Measurements from ENCODE around the gene TSPAN7. TPM values are rescaled to one million over a fixed set of nuclear protein-coding genes. Genes with fewer than 3 reads are reported as not detected.
A peak's percentile ranks its signal among the peaks of the same experiment; 100 is the strongest.

TSPAN7 gene
- total RNA-seq, 6 experiments from 2014 or later, result 7.9 to 24.4 (median 15.7) TPM

- intact Hi-C loops (cut with DNase I), result no loop called here
- Histone ChIP-seq H3K4me1 (no peaks in the 10 kb centered on the region), H3K4me3 (peak overlapping the region in 1 of 3 donors; percentile 16), H3K27me3 (no peaks in the 10 kb centered on the region), H3K9me3 (no peaks in the 10 kb centered on the region), H3K27ac (no peak overlapping the region), H3K36me3 (no peaks in the 10 kb centered on the region)
- peak; percentile 31 to 47 (median 42) for ATAC-seq
- 31% methylated on average over 5 of the region's 5 CpGs for WGBS (ENCODE audit: insufficient coverage, low coverage, low lambda C conversion rate, missing lambda C conversion rate)
- no peak for DNase-seq
- TF ChIP-seq POLR2A (IDR thresholded peaks at IDR 0.05), result no peak
- TF ChIP-seq CTCF (IDR thresholded peaks at IDR 0.05), result no peak
Measured at GRCh38 chrX:38563030-38563429, 1.7 kb downstream of the TSPAN7 start.

GRCh38 chrX:38570396-38570795, 9.1 kb downstream of the TSPAN7 start:
- H3K4me1 ChIP-seq, result no peaks in the 10 kb centered on the region
- H3K9me3 ChIP-seq, result no peaks in the 10 kb centered on the region
- no peak overlapping the region for H3K27ac ChIP-seq
- intact Hi-C loops (cut with DNase I), result no loop called here
- H3K4me3 ChIP-seq, result no peak overlapping the region
- 79% methylated on average over 1 of the region's 1 CpG for WGBS (ENCODE audit: insufficient coverage, low coverage, low lambda C conversion rate, missing lambda C conversion rate)
- no peaks in the 10 kb centered on the region for H3K27me3 ChIP-seq
- ATAC-seq (no peak), DNase-seq (no peak)
- TF ChIP-seq CTCF (IDR thresholded peaks at IDR 0.05) (no peak), POLR2A (IDR thresholded peaks at IDR 0.05) (no peak)
- H3K36me3 ChIP-seq, result no peaks in the 10 kb centered on the region

- Histone ChIP-seq H3K4me1 (no peaks in the 10 kb centered on the region), H3K27ac (no peak overlapping the region), H3K4me3 (no peak overlapping the region), H3K36me3 (no peaks in the 10 kb centered on the region), H3K27me3 (no peaks in the 10 kb centered on the region), H3K9me3 (no peaks in the 10 kb centered on the region)
- ATAC-seq (no peak), DNase-seq (no peak)
- intact Hi-C loops (cut with DNase I), result no loop called here
- TF ChIP-seq CTCF (IDR thresholded peaks at IDR 0.05) (no peak), POLR2A (IDR thresholded peaks at IDR 0.05) (no peak)
Measured at GRCh38 chrX:38571058-38571457, 9.7 kb downstream of the TSPAN7 start.

- Histone ChIP-seq H3K27me3 (no peaks in the 10 kb centered on the region), H3K27ac (no peak overlapping the region), H3K9me3 (no peaks in the 10 kb centered on the region), H3K4me3 (no peak overlapping the region), H3K36me3 (no peaks in the 10 kb centered on the region), H3K4me1 (no peaks in the 10 kb centered on the region)
- no peak for DNase-seq
- no peak for ATAC-seq
- 64% methylated on average over 2 of the region's 2 CpGs for WGBS (ENCODE audit: insufficient coverage, low coverage, low lambda C conversion rate, missing lambda C conversion rate)
- intact Hi-C loops (cut with DNase I), result no loop called here
- TF ChIP-seq POLR2A (IDR thresholded peaks at IDR 0.05) (no peak), CTCF (IDR thresholded peaks at IDR 0.05) (no peak)
Measured at GRCh38 chrX:38574858-38575257, 13.5 kb downstream of the TSPAN7 start.

GRCh38 chrX:38575888-38576287, 14.5 kb downstream of the TSPAN7 start:
- Histone ChIP-seq H3K27ac (no peak overlapping the region), H3K9me3 (no peaks in the 10 kb centered on the region), H3K36me3 (no peaks in the 10 kb centered on the region), H3K4me1 (no peaks in the 10 kb centered on the region), H3K4me3 (no peak overlapping the region), H3K27me3 (no peaks in the 10 kb centered on the region)
- ATAC-seq (no peak), DNase-seq (no peak)
- intact Hi-C loops (cut with DNase I), result no loop called here
- TF ChIP-seq POLR2A (IDR thresholded peaks at IDR 0.05), result no peak
- no peak for TF ChIP-seq CTCF (IDR thresholded peaks at IDR 0.05)
- 9% methylated on average over 1 of the region's 2 CpGs for WGBS (ENCODE audit: insufficient coverage, low coverage, low lambda C conversion rate, missing lambda C conversion rate)

Measured in right lobe of liver (tissue), 6 donors.